Measurements from ENCODE around the gene HHAT. TPM values are rescaled to one million over a fixed set of nuclear protein-coding genes. Genes with fewer than 3 reads are reported as not detected.

Gene HHAT
- total and polyA plus RNA-seq, 2 of the 13 experiments (the other 11 are each of a cell fraction or from before 2014, with no cell fraction given): 2.6 to 4.9 TPM

DNA sequence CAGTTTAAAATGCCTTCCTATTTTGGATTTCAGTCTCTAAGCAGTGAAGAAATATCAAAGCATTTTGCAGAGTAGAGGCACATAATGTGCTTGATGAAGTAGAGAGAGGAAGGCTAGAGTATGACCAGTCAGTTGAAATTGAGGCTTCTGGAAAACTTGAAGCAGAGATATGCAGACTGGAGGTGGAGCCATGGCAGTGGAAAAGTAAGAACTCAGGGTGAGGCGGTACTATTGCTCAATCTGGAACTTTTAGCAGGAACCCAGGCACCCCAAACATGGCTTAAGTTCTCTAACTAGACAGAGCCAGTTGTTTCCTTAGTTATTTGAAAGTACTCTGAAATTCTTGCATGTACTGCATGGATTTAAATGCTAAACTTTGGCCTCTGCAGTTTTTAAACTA is 288.6 kb downstream of the HHAT start:
- H3K79me2 ChIP-seq (ENCODE audit: insufficient read depth, low read length): no peaks in the 10 kb centered on the region
- WGBS (ENCODE audit: low lambda C conversion rate): 14% methylated on average over 1 of the region's 1 CpG
- FAIRE-seq: no peak

More for the DNA sequence above, 288.6 kb downstream of the HHAT start:
- Histone ChIP-seq H3K4me3 (replicated peaks in 1 of 3; ENCODE audit: insufficient read depth in 1 of 3, low read depth in 2 of 3, low read length in 3 of 3) (no peak overlapping the region), H3K27ac (ENCODE audit: extremely low read length, insufficient read depth, low read length) (no peak overlapping the region), H3K27me3 (ENCODE audit: control insufficient read depth in 1 of 2, insufficient read depth in 2 of 2, low read length in 2 of 2) (no peaks in the 10 kb centered on the region; a peak in 1 of 5 replicates), H3K4me2 (ENCODE audit: low read depth, low read length) (no peak overlapping the region), H2AFZ (ENCODE audit: low read length) (no peak overlapping the region), H4K20me1 (ENCODE audit: insufficient read depth, low read length) (no peaks in the 10 kb centered on the region), H3K9ac (ENCODE audit: insufficient read depth, low read depth, low read length) (no peak overlapping the region), H3K36me3 (replicated peaks in 1 of 2; ENCODE audit: control insufficient read depth in 1 of 2, insufficient read depth in 2 of 2, low read length in 2 of 2) (no peaks in the 10 kb centered on the region), H3K9me3 (ENCODE audit: low read length) (no peaks in the 10 kb centered on the region), H3K4me1 (ENCODE audit: insufficient read depth, low read length) (no peaks in the 10 kb centered on the region)
- TF ChIP-seq, protein P1, sequence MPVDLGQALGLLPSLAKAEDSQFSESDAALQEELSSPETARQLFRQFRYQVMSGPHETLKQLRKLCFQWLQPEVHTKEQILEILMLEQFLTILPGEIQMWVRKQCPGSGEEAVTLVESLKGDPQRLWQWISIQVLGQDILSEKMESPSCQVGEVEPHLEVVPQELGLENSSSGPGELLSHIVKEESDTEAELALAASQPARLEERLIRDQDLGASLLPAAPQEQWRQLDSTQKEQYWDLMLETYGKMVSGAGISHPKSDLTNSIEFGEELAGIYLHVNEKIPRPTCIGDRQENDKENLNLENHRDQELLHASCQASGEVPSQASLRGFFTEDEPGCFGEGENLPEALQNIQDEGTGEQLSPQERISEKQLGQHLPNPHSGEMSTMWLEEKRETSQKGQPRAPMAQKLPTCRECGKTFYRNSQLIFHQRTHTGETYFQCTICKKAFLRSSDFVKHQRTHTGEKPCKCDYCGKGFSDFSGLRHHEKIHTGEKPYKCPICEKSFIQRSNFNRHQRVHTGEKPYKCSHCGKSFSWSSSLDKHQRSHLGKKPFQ (CRISPR knock-in tag; IDR thresholded peaks at IDR 0.05; ENCODE audit: insufficient replicate concordance): no peak
- no peak for TF ChIP-seq GLI4 (CRISPR knock-in tag; IDR thresholded peaks at IDR 0.05; ENCODE audit: borderline replicate concordance)
- TF ChIP-seq SUZ12 (IDR thresholded peaks at IDR 0.05; ENCODE audit: low read depth, low read length): no peak
- no peak for TF ChIP-seq ZNF121 (CRISPR knock-in tag; IDR thresholded peaks at IDR 0.05)
- TF ChIP-seq, protein P2, sequence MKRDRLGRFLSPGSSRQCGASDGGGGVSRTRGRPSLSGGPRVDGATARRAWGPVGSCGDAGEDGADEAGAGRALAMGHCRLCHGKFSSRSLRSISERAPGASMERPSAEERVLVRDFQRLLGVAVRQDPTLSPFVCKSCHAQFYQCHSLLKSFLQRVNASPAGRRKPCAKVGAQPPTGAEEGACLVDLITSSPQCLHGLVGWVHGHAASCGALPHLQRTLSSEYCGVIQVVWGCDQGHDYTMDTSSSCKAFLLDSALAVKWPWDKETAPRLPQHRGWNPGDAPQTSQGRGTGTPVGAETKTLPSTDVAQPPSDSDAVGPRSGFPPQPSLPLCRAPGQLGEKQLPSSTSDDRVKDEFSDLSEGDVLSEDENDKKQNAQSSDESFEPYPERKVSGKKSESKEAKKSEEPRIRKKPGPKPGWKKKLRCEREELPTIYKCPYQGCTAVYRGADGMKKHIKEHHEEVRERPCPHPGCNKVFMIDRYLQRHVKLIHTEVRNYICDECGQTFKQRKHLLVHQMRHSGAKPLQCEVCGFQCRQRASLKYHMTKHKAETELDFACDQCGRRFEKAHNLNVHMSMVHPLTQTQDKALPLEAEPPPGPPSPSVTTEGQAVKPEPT (CRISPR knock-in tag; IDR thresholded peaks at IDR 0.05; ENCODE audit: low read depth): no peak
- TF ChIP-seq, protein P3, sequence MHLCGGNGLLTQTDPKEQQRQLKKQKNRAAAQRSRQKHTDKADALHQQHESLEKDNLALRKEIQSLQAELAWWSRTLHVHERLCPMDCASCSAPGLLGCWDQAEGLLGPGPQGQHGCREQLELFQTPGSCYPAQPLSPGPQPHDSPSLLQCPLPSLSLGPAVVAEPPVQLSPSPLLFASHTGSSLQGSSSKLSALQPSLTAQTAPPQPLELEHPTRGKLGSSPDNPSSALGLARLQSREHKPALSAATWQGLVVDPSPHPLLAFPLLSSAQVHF (CRISPR knock-in tag; IDR thresholded peaks at IDR 0.05): no peak
- no peak for TF ChIP-seq RBM22 (optimal IDR thresholded peaks at IDR 0.05; ENCODE audit: low read length)
- ChIA-PET POLR2A (no interaction called here), CTCF (ENCODE audit: low intra/inter-chr PET ratio, low total read pairs) (no interaction called here)
- ATAC-seq (no peak), DNase-seq (ENCODE audit: low spot score) (no peak)
- intact Hi-C loops (cut with micrococcal nuclease; ENCODE audit: unreplicated experiment): no loop called here
- BruUV-seq (replicated peaks): no TSS peak
- in situ Hi-C loops (cut with HindIII; ENCODE audit: extremely low pct_ligation_motif_present, low pct_unique_long_range_greater_than_20kb): no loop called here
